OCI-LY1 (cell line): ENCODE data around the gene PTGDS.

Experiments used
- H2AFZ ChIP-seq: fragments of 200-600 bp; sonication (generic), shearing (Covaris generic); 2 replicates; pipeline ENCODE4 v1.6.0; 2014; ENCODE audit warnings: antibody characterized with exemption, mild to moderate bottlenecking, low read length
- H3F3A ChIP-seq: fragments of 200-600 bp; sonication (generic), shearing (Covaris generic); 2 replicates; pipeline ENCODE4 v1.6.0; 2014; ENCODE audit warnings: mild to moderate bottlenecking, antibody characterized with exemption, low read length, moderate library complexity; ENCODE audit not compliant: insufficient read depth
- H3K27ac ChIP-seq: fragments of 200-600 bp; sonication (generic); 2 replicates; pipeline ENCODE4 v1.5.1; 2014; ENCODE audit warnings: low read length, mixed run types, mild to moderate bottlenecking, low read depth; ENCODE audit not compliant: poor library complexity, severe bottlenecking
- H3K27me3 ChIP-seq: fragments of 200-600 bp; sonication (generic); 2 replicates; pipeline ENCODE4 v1.6.0; 2014; ENCODE audit warnings: antibody characterized with exemption, mild to moderate bottlenecking, low read length, moderate library complexity; ENCODE audit not compliant: insufficient read depth
- H3K36me3 ChIP-seq: fragments of 200-600 bp; sonication (generic); 2 replicates; pipeline ENCODE4 v1.6.1; 2014; ENCODE audit warnings: mild to moderate bottlenecking, antibody characterized with exemption, low read length, moderate library complexity, mixed read lengths; ENCODE audit not compliant: insufficient read depth
- H3K4me1 ChIP-seq: fragments of 200-600 bp; sonication (generic); 2 replicates; pipeline ENCODE4 v1.5.1; 2014; ENCODE audit warnings: mild to moderate bottlenecking, low read length, moderate library complexity; ENCODE audit not compliant: insufficient read depth, severe bottlenecking
- H3K4me2 ChIP-seq: fragments of 200-600 bp; sonication (generic), shearing (Covaris generic); 2 replicates; pipeline ENCODE4 v1.6.1; 2014; ENCODE audit warnings: low read length
- H3K4me3 ChIP-seq: fragments of 200-600 bp; sonication (generic); 2 replicates; pipeline ENCODE4 v1.5.1; 2014; ENCODE audit warnings: low read length, low read depth, mild to moderate bottlenecking, mixed read lengths; ENCODE audit not compliant: poor library complexity, severe bottlenecking
- H3K79me2 ChIP-seq: fragments of 200-600 bp; shearing (Covaris generic); 2 replicates; pipeline ENCODE4 v1.6.1; 2016; ENCODE audit warnings: mixed run types, low read length, mixed read lengths; ENCODE audit not compliant: insufficient read depth
- H3K9ac ChIP-seq: fragments of 200-600 bp; sonication (generic), shearing (Covaris generic); 2 replicates; pipeline ENCODE4 v1.6.1; 2014; ENCODE audit warnings: mild to moderate bottlenecking, low read length, mixed read lengths
- H3K9me2 ChIP-seq: fragments of 200-600 bp; sonication (generic), shearing (Covaris generic); 2 replicates; pipeline ENCODE4 v1.6.1; 2014; ENCODE audit warnings: low read depth, mild to moderate bottlenecking, low read length, mixed read lengths
- H3K9me3 ChIP-seq: fragments of 200-600 bp; shearing (Covaris generic); 2 replicates; pipeline ENCODE4 v1.6.1; 2014; ENCODE audit warnings: low read length, mixed read lengths
- H4K20me1 ChIP-seq: fragments of 200-600 bp; sonication (generic), shearing (Covaris generic); 2 replicates; pipeline ENCODE4 v1.6.0; 2016; ENCODE audit warnings: mild to moderate bottlenecking, low read length; ENCODE audit not compliant: insufficient read depth
- CTCF ChIP-seq: fragments of 200-600 bp; sonication (generic), shearing (Covaris generic); IDR thresholded peaks from 2 replicates; pipeline ENCODE4 v1.5.1; 2017; ENCODE audit warnings: mild to moderate bottlenecking, antibody characterized with exemption, low read length, moderate library complexity, mixed read lengths
- EZH2 ChIP-seq: fragments of 200-600 bp; sonication (generic), shearing (Covaris generic); IDR thresholded peaks from 2 replicates; pipeline ENCODE4 v1.8.0; 2017; ENCODE audit warnings: borderline replicate concordance, mixed run types, mild to moderate bottlenecking, antibody characterized with exemption, low read length, moderate library complexity, mixed read lengths

PTGDS gene

GRCh38 chr9:136972335-136972734 is 5.0 kb upstream of the PTGDS start:
- Histone ChIP-seq H3F3A (no peaks in the 10 kb centered on the region), H3K4me1 (no peaks in the 10 kb centered on the region), H3K79me2 (no peaks in the 10 kb centered on the region), H4K20me1 (no peaks in the 10 kb centered on the region), H3K36me3 (no peaks in the 10 kb centered on the region), H2AFZ (no peak overlapping the region), H3K27me3 (peaks cover 4% of the 10 kb centered on the region; the same call in 1 of the 2 replicates), H3K9me2 (no peaks in the 10 kb centered on the region), H3K4me2 (no peak overlapping the region), H3K9ac (no peak overlapping the region), H3K27ac (no peak overlapping the region), H3K4me3 (no peak overlapping the region), H3K9me3 (no peaks in the 10 kb centered on the region)
- TF ChIP-seq EZH2 (no peak), CTCF (no peak)

GRCh38 chr9:136972743-136973142 is 4.6 kb upstream of the PTGDS start:
- no peaks in the 10 kb centered on the region for H3K9me2 ChIP-seq
- TF ChIP-seq CTCF: no peak
- TF ChIP-seq EZH2: no peak
- no peak overlapping the region for H3K9ac ChIP-seq
- no peak overlapping the region for H3K4me3 ChIP-seq
- H3K27me3 ChIP-seq: peaks cover 4% of the 10 kb centered on the region; the same call in 1 of the 2 replicates
- H3K79me2 ChIP-seq: no peaks in the 10 kb centered on the region
- no peak overlapping the region for H2AFZ ChIP-seq
- H4K20me1 ChIP-seq: no peaks in the 10 kb centered on the region
- H3K27ac ChIP-seq: no peak overlapping the region
- no peaks in the 10 kb centered on the region for H3F3A ChIP-seq
- H3K4me2 ChIP-seq: no peak overlapping the region
- H3K9me3 ChIP-seq: no peaks in the 10 kb centered on the region
- H3K4me1 ChIP-seq: no peaks in the 10 kb centered on the region
- H3K36me3 ChIP-seq: no peaks in the 10 kb centered on the region

GRCh38 chr9:136973618-136974617 is 3.4 kb upstream of the PTGDS start:
- no peaks in the 10 kb centered on the region for H3K79me2 ChIP-seq
- no peak overlapping the region for H2AFZ ChIP-seq
- TF ChIP-seq EZH2 (no peak), CTCF (no peak)
- no peaks in the 10 kb centered on the region for H3F3A ChIP-seq
- H3K4me1 ChIP-seq: no peaks in the 10 kb centered on the region
- peaks cover 4% of the 10 kb centered on the region; the same call in 1 of the 2 replicates for H3K27me3 ChIP-seq
- H3K4me3 ChIP-seq: no peak overlapping the region
- H4K20me1 ChIP-seq: no peaks in the 10 kb centered on the region
- no peaks in the 10 kb centered on the region for H3K9me2 ChIP-seq
- no peaks in the 10 kb centered on the region for H3K36me3 ChIP-seq
- H3K4me2 ChIP-seq: no peak overlapping the region
- H3K27ac ChIP-seq: no peak overlapping the region
- no peaks in the 10 kb centered on the region for H3K9me3 ChIP-seq
- H3K9ac ChIP-seq: no peak overlapping the region
